GM23338 (cell line): ENCODE results near the gene AKAP17A. TPM values are rescaled to one million over a fixed set of nuclear protein-coding genes. Genes with fewer than 3 reads are reported as not detected.

Experiments
- ATAC-seq: fragments of 200-7000 bp; cut with Tn5 transposase; 3 replicates; pipeline ENCODE4 v1.9.1; 2020
- DNase-seq: peaks from one replicate; pipeline ENCODE4 v3.0.0-alpha.2; 2015; ENCODE audit warnings: low spot score
- H2AFZ ChIP-seq: fragments of 200-600 bp; sonication (generic); 2 replicates; pipeline ENCODE4 v1.8.0; 2016; ENCODE audit warnings: antibody characterized with exemption, mild to moderate bottlenecking, moderate library complexity
- H3F3A ChIP-seq: fragments of 200-600 bp; sonication (generic); replicated peaks from 2 replicates; pipeline ENCODE4 v1.8.0; 2017; ENCODE audit warnings: antibody characterized with exemption, mixed run types, low read depth
- H3K27ac ChIP-seq: fragments of 200-600 bp; sonication (generic); 2 replicates; pipeline ENCODE4 v1.6.1; 2016; ENCODE audit warnings: low read depth
- H3K27me3 ChIP-seq: fragments of 200-600 bp; sonication (generic); 2 replicates; pipeline ENCODE4 v1.8.0; 2016; ENCODE audit warnings: mild to moderate bottlenecking, mixed run types, moderate library complexity; ENCODE audit not compliant: insufficient read depth
- H3K36me3 ChIP-seq: fragments of 200-600 bp; sonication (generic); 2 replicates; pipeline ENCODE4 v1.8.0; 2016; ENCODE audit warnings: mild to moderate bottlenecking; ENCODE audit not compliant: insufficient read depth
- H3K4me1 ChIP-seq: fragments of 200-600 bp; sonication (generic); 2 replicates; pipeline ENCODE4 v1.8.0; 2016; ENCODE audit warnings: mild to moderate bottlenecking, moderate library complexity; ENCODE audit not compliant: insufficient read depth
- H3K4me2 ChIP-seq: fragments of 200-600 bp; sonication (generic); 2 replicates; pipeline ENCODE4 v1.7.1; 2017; ENCODE audit warnings: mixed run types
- H3K4me3 ChIP-seq: fragments of 200-600 bp; sonication (generic); 2 replicates; pipeline ENCODE4 v1.6.1; 2016; ENCODE audit warnings: mixed run types
- H3K79me2 ChIP-seq: fragments of 200-600 bp; sonication (generic); replicated peaks from 2 replicates; pipeline ENCODE4 v1.8.0; 2017; ENCODE audit warnings: mild to moderate bottlenecking; ENCODE audit not compliant: insufficient read depth
- H3K9me2 ChIP-seq: fragments of 200-600 bp; sonication (generic); 2 replicates; pipeline ENCODE4 v1.8.0; 2017; ENCODE audit not compliant: insufficient read depth
- H4K20me1 ChIP-seq: fragments of 200-600 bp; sonication (generic); replicated peaks from 2 replicates; pipeline ENCODE4 v1.8.0; 2017; ENCODE audit warnings: mild to moderate bottlenecking; ENCODE audit not compliant: insufficient read depth
- H3K27ac Mint-ChIP-seq: 2 replicates; pipeline ENCODE4 v1.8.0; 2020; ENCODE audit warnings: inconsistent platforms, mild to moderate bottlenecking, moderate library complexity, mixed read lengths
- H3K27me3 Mint-ChIP-seq: 3 replicates; pipeline ENCODE4 v1.8.0; 2022; ENCODE audit warnings: low read depth, mild to moderate bottlenecking, moderate library complexity, mixed read lengths, inconsistent platforms; ENCODE audit not compliant: insufficient read depth, poor library complexity
- H3K36me3 Mint-ChIP-seq: 3 replicates; pipeline ENCODE4 v1.8.0; 2021; ENCODE audit warnings: low read depth, mild to moderate bottlenecking, inconsistent platforms, moderate library complexity, mixed read lengths
- H3K4me1 Mint-ChIP-seq: 3 replicates; pipeline ENCODE4 v1.8.0; 2020; ENCODE audit warnings: mild to moderate bottlenecking, inconsistent platforms, mixed read lengths
- H3K4me3 Mint-ChIP-seq: 3 replicates; pipeline ENCODE4 v1.8.0; 2021; ENCODE audit warnings: moderate library complexity, mild to moderate bottlenecking, inconsistent platforms, mixed read lengths
- H3K9me3 Mint-ChIP-seq: 3 replicates; pipeline ENCODE4 v1.8.0; 2020; ENCODE audit warnings: moderate library complexity, mild to moderate bottlenecking, inconsistent platforms, mixed read lengths
- CREB1 ChIP-seq: fragments of 250-450 bp; sonication (Bioruptor Pico); IDR thresholded peaks from 2 replicates; pipeline ENCODE4 v1.5.0; 2020; ENCODE audit warnings: low read depth, mild to moderate bottlenecking, moderate library complexity
- NANOG ChIP-seq: IDR thresholded peaks from 2 replicates; pipeline ENCODE4 v1.6.1; 2016; ENCODE audit warnings: antibody characterized with exemption, borderline replicate concordance
- polyA plus RNA-seq: library from polyadenylated mRNA; unstranded; fragments of >200 nt; fragmentation: Nextera tagmentation; extraction: Ambion mirVana; gene quantifications from 2 replicates; pipeline ENCODE4 v1.2.1, GENCODE V29; 2016
- total RNA-seq: library from RNA; depleted of rRNA; stranded (reverse); fragments of >200 nt; shearing (Covaris generic); gene quantifications from 2 replicates; pipeline ENCODE4 v1.2.3, GENCODE V29; 2014
- TF ChIP-seq, protein P1 (sequence below): fragments of 250-450 bp; sonication (Bioruptor Pico); IDR thresholded peaks from 2 replicates; pipeline ENCODE4 v1.5.0; 2020; ENCODE audit warnings: mild to moderate bottlenecking, moderate library complexity
- TF ChIP-seq, protein P2 (sequence below), 2 experiments: fragments of 200-600 bp in 1 of 2; sonication (generic) in 1 of 2; conservative IDR thresholded peaks; 2 replicates each; pipeline versions ENCODE4 v1.5.1 to v1.6.1; 2016 to 2017; ENCODE audit warnings: antibody characterized with exemption in 2 of 2, low read depth in 2 of 2, mild to moderate bottlenecking in 2 of 2, moderate library complexity in 1 of 2

The AKAP17A gene
- total and polyA plus RNA-seq, 2 experiments from 2014 or later: 27.6 to 64.3 TPM

DNA sequence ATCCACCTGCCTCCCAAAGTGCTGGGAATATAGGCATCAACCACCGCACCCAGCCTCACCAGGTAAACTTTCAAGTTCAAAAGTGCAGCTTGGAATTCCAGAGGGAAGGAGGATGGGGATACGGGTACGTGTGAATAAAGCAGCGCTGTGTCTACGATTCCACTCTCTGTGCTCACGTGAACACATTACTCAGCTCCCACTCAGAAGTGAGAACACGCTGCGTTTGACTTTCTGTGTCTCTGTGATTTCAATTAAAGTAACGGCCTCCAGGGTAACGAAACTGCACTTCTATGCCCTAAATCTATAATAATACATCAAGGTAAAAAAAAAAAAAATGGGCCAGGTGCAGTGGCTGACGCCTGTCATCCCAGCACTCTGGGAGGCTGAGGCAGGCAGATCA is 15.1 kb downstream of the AKAP17A start:
- Histone ChIP-seq H3F3A (no peaks in the 10 kb centered on the region), H3K27me3 (no peaks in the 10 kb centered on the region), H4K20me1 (no peaks in the 10 kb centered on the region; the same call in 1 of the 2 replicates), H3K9me2 (no peaks in the 10 kb centered on the region), H3K79me2 (0 out of 2 replicates have a peak, but pooled peaks cover 6% of the 10 kb centered on the region), H3K4me2 (no peak overlapping the region), H3K4me3 (no peak overlapping the region), H3K4me1 (no peaks in the 10 kb centered on the region), H3K36me3 (peaks cover 11% of the 10 kb centered on the region), H3K27ac (no peak overlapping the region), H2AFZ (no peak overlapping the region)
- H3K4me1 Mint-ChIP-seq: no peaks in the 10 kb centered on the region
- H3K27ac Mint-ChIP-seq: no peak overlapping the region
- TF ChIP-seq, protein P1, sequence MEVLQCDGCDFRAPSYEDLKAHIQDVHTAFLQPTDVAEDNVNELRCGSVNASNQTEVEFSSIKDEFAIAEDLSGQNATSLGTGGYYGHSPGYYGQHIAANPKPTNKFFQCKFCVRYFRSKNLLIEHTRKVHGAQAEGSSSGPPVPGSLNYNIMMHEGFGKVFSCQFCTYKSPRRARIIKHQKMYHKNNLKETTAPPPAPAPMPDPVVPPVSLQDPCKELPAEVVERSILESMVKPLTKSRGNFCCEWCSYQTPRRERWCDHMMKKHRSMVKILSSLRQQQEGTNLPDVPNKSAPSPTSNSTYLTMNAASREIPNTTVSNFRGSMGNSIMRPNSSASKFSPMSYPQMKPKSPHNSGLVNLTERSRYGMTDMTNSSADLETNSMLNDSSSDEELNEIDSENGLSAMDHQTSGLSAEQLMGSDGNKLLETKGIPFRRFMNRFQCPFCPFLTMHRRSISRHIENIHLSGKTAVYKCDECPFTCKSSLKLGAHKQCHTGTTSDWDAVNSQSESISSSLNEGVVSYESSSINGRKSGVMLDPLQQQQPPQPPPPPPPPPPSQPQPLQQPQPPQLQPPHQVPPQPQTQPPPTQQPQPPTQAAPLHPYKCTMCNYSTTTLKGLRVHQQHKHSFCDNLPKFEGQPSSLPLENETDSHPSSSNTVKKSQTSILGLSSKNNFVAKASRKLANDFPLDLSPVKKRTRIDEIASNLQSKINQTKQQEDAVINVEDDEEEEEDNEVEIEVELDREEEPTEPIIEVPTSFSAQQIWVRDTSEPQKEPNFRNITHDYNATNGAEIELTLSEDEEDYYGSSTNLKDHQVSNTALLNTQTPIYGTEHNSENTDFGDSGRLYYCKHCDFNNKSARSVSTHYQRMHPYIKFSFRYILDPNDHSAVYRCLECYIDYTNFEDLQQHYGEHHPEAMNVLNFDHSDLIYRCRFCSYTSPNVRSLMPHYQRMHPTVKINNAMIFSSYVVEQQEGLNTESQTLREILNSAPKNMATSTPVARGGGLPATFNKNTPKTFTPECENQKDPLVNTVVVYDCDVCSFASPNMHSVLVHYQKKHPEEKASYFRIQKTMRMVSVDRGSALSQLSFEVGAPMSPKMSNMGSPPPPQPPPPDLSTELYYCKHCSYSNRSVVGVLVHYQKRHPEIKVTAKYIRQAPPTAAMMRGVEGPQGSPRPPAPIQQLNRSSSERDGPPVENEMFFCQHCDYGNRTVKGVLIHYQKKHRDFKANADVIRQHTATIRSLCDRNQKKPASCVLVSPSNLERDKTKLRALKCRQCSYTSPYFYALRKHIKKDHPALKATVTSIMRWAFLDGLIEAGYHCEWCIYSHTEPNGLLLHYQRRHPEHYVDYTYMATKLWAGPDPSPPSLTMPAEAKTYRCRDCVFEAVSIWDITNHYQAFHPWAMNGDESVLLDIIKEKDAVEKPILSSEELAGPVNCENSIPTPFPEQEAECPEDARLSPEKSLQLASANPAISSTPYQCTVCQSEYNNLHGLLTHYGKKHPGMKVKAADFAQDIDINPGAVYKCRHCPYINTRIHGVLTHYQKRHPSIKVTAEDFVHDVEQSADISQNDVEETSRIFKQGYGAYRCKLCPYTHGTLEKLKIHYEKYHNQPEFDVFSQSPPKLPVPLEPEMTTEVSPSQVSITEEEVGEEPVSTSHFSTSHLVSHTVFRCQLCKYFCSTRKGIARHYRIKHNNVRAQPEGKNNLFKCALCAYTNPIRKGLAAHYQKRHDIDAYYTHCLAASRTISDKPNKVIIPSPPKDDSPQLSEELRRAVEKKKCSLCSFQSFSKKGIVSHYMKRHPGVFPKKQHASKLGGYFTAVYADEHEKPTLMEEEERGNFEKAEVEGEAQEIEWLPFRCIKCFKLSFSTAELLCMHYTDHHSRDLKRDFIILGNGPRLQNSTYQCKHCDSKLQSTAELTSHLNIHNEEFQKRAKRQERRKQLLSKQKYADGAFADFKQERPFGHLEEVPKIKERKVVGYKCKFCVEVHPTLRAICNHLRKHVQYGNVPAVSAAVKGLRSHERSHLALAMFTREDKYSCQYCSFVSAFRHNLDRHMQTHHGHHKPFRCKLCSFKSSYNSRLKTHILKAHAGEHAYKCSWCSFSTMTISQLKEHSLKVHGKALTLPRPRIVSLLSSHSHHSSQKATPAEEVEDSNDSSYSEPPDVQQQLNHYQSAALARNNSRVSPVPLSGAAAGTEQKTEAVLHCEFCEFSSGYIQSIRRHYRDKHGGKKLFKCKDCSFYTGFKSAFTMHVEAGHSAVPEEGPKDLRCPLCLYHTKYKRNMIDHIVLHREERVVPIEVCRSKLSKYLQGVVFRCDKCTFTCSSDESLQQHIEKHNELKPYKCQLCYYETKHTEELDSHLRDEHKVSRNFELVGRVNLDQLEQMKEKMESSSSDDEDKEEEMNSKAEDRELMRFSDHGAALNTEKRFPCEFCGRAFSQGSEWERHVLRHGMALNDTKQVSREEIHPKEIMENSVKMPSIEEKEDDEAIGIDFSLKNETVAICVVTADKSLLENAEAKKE: no peak
- TF ChIP-seq CREB1: no peak
- ATAC-seq (no peak), DNase-seq (no peak)
- peaks cover 54% of the 10 kb centered on the region for H3K9me3 Mint-ChIP-seq
- H3K36me3 Mint-ChIP-seq: peaks cover 32% of the 10 kb centered on the region
- no peak overlapping the region for H3K4me3 Mint-ChIP-seq
- peaks cover 6% of the 10 kb centered on the region for H3K27me3 Mint-ChIP-seq

DNA sequence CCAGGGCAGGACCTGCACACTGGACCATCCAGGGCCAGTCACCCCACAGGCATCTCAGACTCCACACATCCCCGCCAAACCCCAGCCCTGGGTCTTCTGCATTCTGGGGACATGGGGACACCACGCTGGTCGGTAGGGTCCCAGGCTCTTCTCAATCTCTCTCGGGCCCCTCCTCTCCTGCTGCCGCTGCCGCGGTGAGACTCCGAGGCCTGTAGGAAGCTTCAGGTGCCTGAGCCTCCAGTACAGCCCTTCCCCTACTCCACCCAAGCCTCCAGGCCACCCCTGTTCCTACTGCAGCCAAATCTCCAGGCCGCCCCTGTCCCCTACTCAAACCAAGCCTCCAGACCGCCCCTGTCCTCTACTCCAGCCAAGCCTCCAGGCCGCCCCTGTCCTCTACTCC is 17.9 kb downstream of the AKAP17A start:
- no peaks in the 10 kb centered on the region for H3K79me2 ChIP-seq
- ATAC-seq: no peak
- DNase-seq: no peak
- TF ChIP-seq, protein P1: no peak
- TF ChIP-seq, protein P2, sequence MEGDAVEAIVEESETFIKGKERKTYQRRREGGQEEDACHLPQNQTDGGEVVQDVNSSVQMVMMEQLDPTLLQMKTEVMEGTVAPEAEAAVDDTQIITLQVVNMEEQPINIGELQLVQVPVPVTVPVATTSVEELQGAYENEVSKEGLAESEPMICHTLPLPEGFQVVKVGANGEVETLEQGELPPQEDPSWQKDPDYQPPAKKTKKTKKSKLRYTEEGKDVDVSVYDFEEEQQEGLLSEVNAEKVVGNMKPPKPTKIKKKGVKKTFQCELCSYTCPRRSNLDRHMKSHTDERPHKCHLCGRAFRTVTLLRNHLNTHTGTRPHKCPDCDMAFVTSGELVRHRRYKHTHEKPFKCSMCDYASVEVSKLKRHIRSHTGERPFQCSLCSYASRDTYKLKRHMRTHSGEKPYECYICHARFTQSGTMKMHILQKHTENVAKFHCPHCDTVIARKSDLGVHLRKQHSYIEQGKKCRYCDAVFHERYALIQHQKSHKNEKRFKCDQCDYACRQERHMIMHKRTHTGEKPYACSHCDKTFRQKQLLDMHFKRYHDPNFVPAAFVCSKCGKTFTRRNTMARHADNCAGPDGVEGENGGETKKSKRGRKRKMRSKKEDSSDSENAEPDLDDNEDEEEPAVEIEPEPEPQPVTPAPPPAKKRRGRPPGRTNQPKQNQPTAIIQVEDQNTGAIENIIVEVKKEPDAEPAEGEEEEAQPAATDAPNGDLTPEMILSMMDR (conservative IDR thresholded peaks at IDR 0.05; ENCODE audit: low read depth in 2 of 2): no peak
- TF ChIP-seq CREB1: no peak
- no peak for TF ChIP-seq NANOG

More for the DNA sequence above, 17.9 kb downstream of the AKAP17A start:
- peaks cover 10% of the 10 kb centered on the region; the same call in 2 of the 3 replicates for H3K36me3 Mint-ChIP-seq
- H3K27me3 Mint-ChIP-seq: peaks cover 3% of the 10 kb centered on the region
- Histone ChIP-seq H3F3A (no peaks in the 10 kb centered on the region), H3K27me3 (no peaks in the 10 kb centered on the region), H3K4me3 (no peak overlapping the region), H3K4me2 (no peak overlapping the region), H4K20me1 (no peaks in the 10 kb centered on the region), H3K36me3 (no peaks in the 10 kb centered on the region), H3K9me2 (no peaks in the 10 kb centered on the region), H3K4me1 (no peaks in the 10 kb centered on the region), H3K27ac (no peak overlapping the region), H2AFZ (no peak overlapping the region)
- no peaks in the 10 kb centered on the region for H3K4me1 Mint-ChIP-seq
- no peak overlapping the region for H3K4me3 Mint-ChIP-seq
- H3K9me3 Mint-ChIP-seq: peaks cover 39% of the 10 kb centered on the region
- H3K27ac Mint-ChIP-seq: no peak overlapping the region
